Gastrocnemius medialis (tissue), 4 donors: ENCODE measurements around the gene VIL1. TPM values are rescaled to one million over a fixed set of nuclear protein-coding genes. Genes with fewer than 3 reads are reported as not detected.

Experiments used
- ATAC-seq, 2 donors: fragments of 150-250 bp; one replicate each; pipeline ENCODE4 v1.9.1; 2016
- DNase-seq, 2 donors: peaks; one replicate each; pipeline ENCODE4 v3.0.0-alpha.2; 2019
- H3K27ac ChIP-seq, 4 donors: fragments of 200-600 bp; sonication (generic); 1 replicate in 1 of 4; 2 replicates in 3 of 4; pipeline ENCODE4 v1.5.1; 2016 to 2018; ENCODE audit warnings: mild to moderate bottlenecking in 2 of 4, moderate library complexity in 1 of 4
- H3K27me3 ChIP-seq, 3 donors: fragments of 200-600 bp; sonication (generic) in 2 of 3; 1 replicate in 1 of 3; 2 replicates in 2 of 3; pipeline versions ENCODE4 v1.5.1 to v1.6.0; 2016 to 2019; ENCODE audit warnings: mild to moderate bottlenecking in 1 of 3, moderate library complexity in 1 of 3
- H3K36me3 ChIP-seq, 2 donors: fragments of 200-600 bp; sonication (generic) in 1 of 2; one replicate each; pipeline ENCODE4 v1.5.1; 2017 to 2018
- H3K4me1 ChIP-seq, 2 donors: fragments of 200-600 bp; sonication (generic) in 1 of 2; one replicate each; pipeline ENCODE4 v1.5.1; 2016 to 2017; ENCODE audit warnings: mild to moderate bottlenecking in 2 of 2
- H3K4me3 ChIP-seq, 4 donors: fragments of 200-600 bp; sonication (generic) in 3 of 4; 1 replicate in 1 of 4; 2 replicates in 3 of 4; pipeline ENCODE4 v1.5.1; 2016 to 2019; ENCODE audit warnings: mild to moderate bottlenecking in 2 of 4
- H3K9me3 ChIP-seq, 3 donors: fragments of 200-600 bp; sonication (generic) in 2 of 3; 1 replicate in 1 of 3; 2 replicates in 2 of 3; pipeline ENCODE4 v1.5.1; 2016 to 2019
- POLR2A ChIP-seq, 2 donors: fragments of 450-650 bp; IDR thresholded peaks; one replicate each; pipeline ENCODE4 v1.6.1; 2017; ENCODE audit warnings: antibody characterized with exemption in 2 of 2, mild to moderate bottlenecking in 2 of 2, moderate library complexity in 2 of 2
- in situ Hi-C, 4 donors: fragments of 200-750 bp; cut with MboI; loops; one replicate each; pipeline versions ENCODE4 v1.15.0 to v1.8.0; 2017; ENCODE audit warnings: low sequenced_read_pairs in 4 of 4
- intact Hi-C: fragments of 100-400 bp; cut with DNase I; formaldehyde crosslinking; loops from one replicate; pipeline ENCODE4 v1.15.1; 2023; ENCODE audit warnings: low total_unique reads
- total RNA-seq, 4 donors: library from RNA; depleted of rRNA; stranded (reverse); fragments of >200 nt; gene quantifications; one replicate each; pipeline versions ENCODE4 v1.1.0 to v1.2.3, GENCODE V29; 2016
- TF ChIP-seq, protein P1 (sequence below), 5 experiments: fragments of 450-650 bp in 3 of 5; fragments of 200-600 bp in 2 of 5; sonication (generic) in 2 of 5; IDR thresholded peaks in 4 of 5; conservative IDR thresholded peaks in 1 of 5; 1 replicate in 4 of 5; 2 replicates in 1 of 5; pipeline ENCODE4 v1.5.1; 2016 to 2019; ENCODE audit warnings: antibody characterized with exemption in 5 of 5, mild to moderate bottlenecking in 3 of 5, moderate library complexity in 3 of 5

The VIL1 gene
- total RNA-seq, 4 donors from 2014 or later, result 0.03 to 1.8 TPM; not detected in 2

DNA sequence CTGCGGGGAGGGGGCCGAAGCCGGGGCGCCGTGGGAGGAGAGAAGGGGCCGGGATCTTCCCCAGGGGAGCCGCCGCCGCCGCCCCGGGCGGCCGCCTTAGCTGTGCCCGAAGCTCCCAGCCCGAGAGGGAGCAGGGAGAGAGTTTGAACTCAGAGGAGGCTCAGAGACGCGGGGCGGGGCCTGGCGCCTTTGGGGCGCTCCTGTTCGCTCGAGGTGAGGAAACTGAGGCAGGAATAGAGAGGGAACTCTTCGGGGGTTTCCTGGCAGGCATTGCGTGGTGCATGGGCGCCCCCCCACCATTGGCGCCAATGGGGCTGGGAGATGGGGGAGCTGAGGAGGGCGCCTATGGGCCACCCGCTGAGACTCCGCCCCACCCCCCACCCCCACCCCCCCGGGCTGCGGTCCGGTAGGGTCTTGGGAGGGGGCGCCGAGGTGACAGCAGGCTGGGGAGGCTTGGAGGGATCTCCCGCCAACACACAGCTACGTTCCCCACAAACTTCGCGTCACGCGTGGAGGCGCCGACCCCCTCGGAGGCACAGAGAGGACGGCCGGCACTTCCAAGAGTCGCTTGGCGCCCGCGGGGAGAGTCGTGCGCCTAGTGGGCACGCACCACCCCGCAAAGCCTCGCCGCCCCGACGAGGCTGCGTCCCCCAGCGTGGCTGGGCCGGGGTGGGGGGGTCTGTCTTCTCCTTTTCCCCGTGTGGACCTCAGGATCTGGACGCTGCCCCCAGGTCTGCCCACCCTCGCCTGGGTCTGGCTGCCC is 18.6 kb upstream of the VIL1 start:
- peaks cover 0 to 40% of the 10 kb centered on the region in 2 donors for H3K36me3 ChIP-seq
- TF ChIP-seq, protein P1, sequence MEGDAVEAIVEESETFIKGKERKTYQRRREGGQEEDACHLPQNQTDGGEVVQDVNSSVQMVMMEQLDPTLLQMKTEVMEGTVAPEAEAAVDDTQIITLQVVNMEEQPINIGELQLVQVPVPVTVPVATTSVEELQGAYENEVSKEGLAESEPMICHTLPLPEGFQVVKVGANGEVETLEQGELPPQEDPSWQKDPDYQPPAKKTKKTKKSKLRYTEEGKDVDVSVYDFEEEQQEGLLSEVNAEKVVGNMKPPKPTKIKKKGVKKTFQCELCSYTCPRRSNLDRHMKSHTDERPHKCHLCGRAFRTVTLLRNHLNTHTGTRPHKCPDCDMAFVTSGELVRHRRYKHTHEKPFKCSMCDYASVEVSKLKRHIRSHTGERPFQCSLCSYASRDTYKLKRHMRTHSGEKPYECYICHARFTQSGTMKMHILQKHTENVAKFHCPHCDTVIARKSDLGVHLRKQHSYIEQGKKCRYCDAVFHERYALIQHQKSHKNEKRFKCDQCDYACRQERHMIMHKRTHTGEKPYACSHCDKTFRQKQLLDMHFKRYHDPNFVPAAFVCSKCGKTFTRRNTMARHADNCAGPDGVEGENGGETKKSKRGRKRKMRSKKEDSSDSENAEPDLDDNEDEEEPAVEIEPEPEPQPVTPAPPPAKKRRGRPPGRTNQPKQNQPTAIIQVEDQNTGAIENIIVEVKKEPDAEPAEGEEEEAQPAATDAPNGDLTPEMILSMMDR (IDR thresholded peaks at IDR 0.05 in 4 of 5, conservative IDR thresholded peaks at IDR 0.05 in 1 of 5), result no peak
- no peak for TF ChIP-seq POLR2A (IDR thresholded peaks at IDR 0.05)
- no peak for DNase-seq
- intact Hi-C loops, result no loop called here
- peak in 1 of 2 donors; percentile 3 for ATAC-seq
- peaks cover 38 to 48% of the 10 kb centered on the region in 2 donors for H3K4me1 ChIP-seq
- H3K27ac ChIP-seq, result peak overlapping the region; percentile 97 to 100 (median 98)
- no peaks in the 10 kb centered on the region for H3K27me3 ChIP-seq
- H3K4me3 ChIP-seq, result peak overlapping the region; percentile 76 to 99 (median 93)
- H3K9me3 ChIP-seq, result no peaks in the 10 kb centered on the region
- in situ Hi-C loops, result loop anchor here (25.0 kb wide), 2 partner anchors 262 to 287 kb away; partner anchors contain the start of genes BCS1L (in 2 of the 4), RNF25 (in 2 of the 4), STK36 (in 2 of the 4) and ZNF142 (in 2 of the 4)

DNA sequence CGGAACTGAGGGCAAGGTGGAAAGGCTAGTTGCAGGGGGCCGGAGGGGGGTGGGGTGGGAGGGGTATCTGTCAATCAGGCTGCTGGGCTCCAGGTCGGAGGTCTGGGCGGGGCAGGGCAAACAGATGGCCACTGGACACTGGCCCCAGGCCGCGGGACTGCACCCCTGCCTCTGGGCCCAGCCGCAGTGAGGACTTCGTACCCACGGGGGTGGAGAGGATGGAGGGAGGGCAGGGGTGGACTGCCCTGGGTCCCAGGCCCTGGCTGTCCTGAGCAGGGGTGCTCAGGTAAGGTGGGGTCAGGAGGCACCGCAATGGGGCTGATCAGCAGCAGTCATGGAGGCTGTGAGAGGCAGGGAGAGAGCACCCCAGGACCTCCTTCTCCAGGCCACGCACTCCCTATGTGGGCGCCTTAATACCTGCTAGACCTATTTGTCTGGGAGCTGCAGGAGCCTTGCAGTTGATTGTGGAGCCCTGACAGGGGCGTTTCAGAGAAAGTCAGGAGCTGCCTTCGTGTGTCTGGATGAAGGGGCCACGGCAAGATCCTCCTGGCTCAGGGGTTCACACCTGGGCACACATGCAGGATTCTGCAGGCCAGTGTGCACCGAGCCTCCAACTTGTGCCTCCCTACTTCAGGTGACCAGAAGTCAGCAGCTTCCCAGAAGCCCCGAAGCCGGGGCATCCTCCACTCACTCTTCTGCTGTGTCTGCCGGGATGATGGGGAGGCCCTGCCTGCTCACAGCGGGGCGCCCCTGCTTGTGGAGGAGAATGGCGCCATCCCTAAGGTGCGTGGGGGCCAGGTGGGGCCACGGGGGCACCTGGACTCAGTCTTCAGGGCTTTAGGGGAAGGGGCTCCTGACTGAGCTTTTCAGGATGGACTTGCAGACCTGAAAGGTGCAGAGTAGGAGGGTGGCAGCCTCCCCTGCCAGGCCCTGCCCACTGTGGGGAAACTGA is 17.7 kb upstream of the VIL1 start:
- peak overlapping the region; percentile 97 to 100 (median 98) for H3K27ac ChIP-seq
- H3K4me1 ChIP-seq, result peaks cover 45 to 55% of the 10 kb centered on the region in 2 donors
- no peak for TF ChIP-seq POLR2A (IDR thresholded peaks at IDR 0.05)
- TF ChIP-seq, protein P1 (IDR thresholded peaks at IDR 0.05 in 4 of 5, conservative IDR thresholded peaks at IDR 0.05 in 1 of 5), result no peak
- no peaks in the 10 kb centered on the region for H3K9me3 ChIP-seq
- H3K27me3 ChIP-seq, result no peaks in the 10 kb centered on the region
- H3K36me3 ChIP-seq, result peaks cover 0 to 40% of the 10 kb centered on the region in 2 donors
- no peak for DNase-seq
- no peak for ATAC-seq
- in situ Hi-C loops, result loop anchor here (25.0 kb wide), 2 partner anchors 261 to 286 kb away; partner anchors contain the start of genes BCS1L (in 2 of the 4), RNF25 (in 2 of the 4), STK36 (in 2 of the 4) and ZNF142 (in 2 of the 4)
- peak overlapping the region; percentile 76 to 99 (median 93) for H3K4me3 ChIP-seq
- intact Hi-C loops, result no loop called here

DNA sequence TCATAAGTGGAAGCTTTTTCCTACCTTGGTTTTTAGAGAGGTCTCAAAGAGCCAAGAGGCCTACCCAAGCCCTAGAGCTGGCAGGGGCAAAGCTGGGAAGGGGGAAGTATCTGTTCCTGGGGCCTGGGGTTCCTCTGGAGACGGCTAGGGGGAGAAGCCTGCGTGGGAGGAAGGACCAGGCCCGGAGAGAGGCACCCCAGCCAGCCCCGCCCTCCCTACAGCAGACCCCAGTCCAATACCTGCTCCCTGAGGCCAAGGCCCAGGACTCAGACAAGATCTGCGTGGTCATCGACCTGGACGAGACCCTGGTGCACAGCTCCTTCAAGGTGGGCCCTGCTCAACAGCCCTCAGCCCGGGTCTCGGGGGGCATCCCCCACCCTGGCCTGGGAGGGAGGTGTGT is 17.0 kb upstream of the VIL1 start:
- in situ Hi-C loops, result loop anchor here (25.0 kb wide), 2 partner anchors 260 to 285 kb away; partner anchors contain the start of genes BCS1L (in 2 of the 4), RNF25 (in 2 of the 4), STK36 (in 2 of the 4) and ZNF142 (in 2 of the 4)
- DNase-seq (no peak), ATAC-seq (no peak)
- Histone ChIP-seq H3K36me3 (peaks cover 0 to 40% of the 10 kb centered on the region in 2 donors), H3K27ac (peak overlapping the region; percentile 97 to 100 (median 98)), H3K4me3 (peak overlapping the region in 3 of 4 donors; percentile 76 to 99 (median 92)), H3K9me3 (no peaks in the 10 kb centered on the region), H3K27me3 (no peaks in the 10 kb centered on the region), H3K4me1 (peaks cover 44 to 54% of the 10 kb centered on the region in 2 donors)
- intact Hi-C loops, result no loop called here
- TF ChIP-seq POLR2A (IDR thresholded peaks at IDR 0.05), result no peak
- TF ChIP-seq, protein P1 (IDR thresholded peaks at IDR 0.05 in 4 of 5, conservative IDR thresholded peaks at IDR 0.05 in 1 of 5), result no peak

DNA sequence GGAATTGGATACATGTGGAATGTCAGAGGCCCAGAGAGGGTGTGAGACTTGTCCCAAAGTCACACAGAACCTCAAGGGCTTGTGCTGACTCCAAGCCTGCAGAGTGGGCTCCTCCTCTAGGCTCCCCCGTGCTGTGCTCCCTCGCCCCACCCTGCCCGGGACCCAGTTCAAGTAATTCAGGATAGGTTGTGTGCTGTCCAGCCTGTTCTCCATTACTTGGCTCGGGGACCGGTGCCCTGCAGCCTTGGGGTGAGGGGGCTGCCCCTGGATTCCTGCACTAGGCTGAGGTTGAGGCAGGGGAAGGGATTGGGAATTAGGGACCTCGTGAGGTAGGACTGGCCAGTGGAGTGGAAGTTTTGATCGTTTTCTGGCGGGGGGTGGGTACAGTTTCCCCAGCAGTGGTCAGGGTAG is 16.4 kb upstream of the VIL1 start:
- H3K9me3 ChIP-seq, result no peaks in the 10 kb centered on the region
- H3K4me3 ChIP-seq, result no peak overlapping the region
- no peaks in the 10 kb centered on the region for H3K27me3 ChIP-seq
- in situ Hi-C loops (loop anchor here (25.0 kb wide), 2 partner anchors 260 to 285 kb away; partner anchors contain the start of genes BCS1L (in 2 of the 4), RNF25 (in 2 of the 4), STK36 (in 2 of the 4) and ZNF142 (in 2 of the 4)), intact Hi-C loops (no loop called here)
- TF ChIP-seq, protein P1 (IDR thresholded peaks at IDR 0.05 in 4 of 5, conservative IDR thresholded peaks at IDR 0.05 in 1 of 5), result no peak
- no peak for TF ChIP-seq POLR2A (IDR thresholded peaks at IDR 0.05)
- peaks cover 46 to 54% of the 10 kb centered on the region in 2 donors for H3K4me1 ChIP-seq
- H3K27ac ChIP-seq, result peak overlapping the region; percentile 97 to 100 (median 98)
- DNase-seq (no peak), ATAC-seq (no peak)
- peaks cover 0 to 40% of the 10 kb centered on the region in 2 donors for H3K36me3 ChIP-seq
